ENCODE measurements around the gene JUN. TPM values are rescaled to one million over a fixed set of nuclear protein-coding genes. Genes with fewer than 3 reads are reported as not detected.

JUN gene
- total RNA-seq, 4 donors from 2014 or later, result 77.7 to 126 (median 111) TPM

- no peaks in the 10 kb centered on the region for H3K36me3 ChIP-seq
- H3K4me3 ChIP-seq, result no peak overlapping the region
- H3K4me1 ChIP-seq, result peaks cover 18 to 29% (median 28%) of the 10 kb centered on the region in 4 donors
- WGBS, result 81% methylated on average over 3 of the region's 3 CpGs
- no peak overlapping the region for H3K27ac ChIP-seq (replicated peaks in 1 of 4)
- no peak for DNase-seq (ENCODE audit: extremely low spot score)
- H3K27me3 ChIP-seq, result no peaks in the 10 kb centered on the region
- intact Hi-C loops (cut with DNase I), result loop anchor here (10.0 kb wide), 2 partner anchors 326 to 476 kb away; partner anchors contain the start of gene FGGY
- H3K9me3 ChIP-seq, result no peaks in the 10 kb centered on the region
- TF ChIP-seq POLR2A (IDR thresholded peaks at IDR 0.05; ENCODE audit: low read depth), result no peak
- no peak for TF ChIP-seq POLR2AphosphoS5 (IDR thresholded peaks at IDR 0.05)
- no peak for TF ChIP-seq CTCF (IDR thresholded peaks at IDR 0.05)
- TF ChIP-seq EP300 (IDR thresholded peaks at IDR 0.05), result no peak
Observed at GRCh38 chr1:58818976-58819375, 35.1 kb upstream of the JUN start.

- H3K36me3 ChIP-seq, result no peaks in the 10 kb centered on the region
- H3K27ac ChIP-seq (replicated peaks in 1 of 4), result no peak overlapping the region
- intact Hi-C loops (cut with DNase I), result loop anchor here (10.0 kb wide), 2 partner anchors 327 to 477 kb away; partner anchors contain the start of gene FGGY
- H3K9me3 ChIP-seq, result no peaks in the 10 kb centered on the region
- WGBS, result 84% methylated on average over 2 of the region's 2 CpGs
- no peak for DNase-seq (ENCODE audit: extremely low spot score)
- no peak overlapping the region for H3K4me3 ChIP-seq
- H3K4me1 ChIP-seq, result peaks cover 27 to 36% (median 34%) of the 10 kb centered on the region in 4 donors
- TF ChIP-seq POLR2AphosphoS5 (IDR thresholded peaks at IDR 0.05) (no peak), EP300 (IDR thresholded peaks at IDR 0.05) (no peak), CTCF (IDR thresholded peaks at IDR 0.05) (no peak), POLR2A (IDR thresholded peaks at IDR 0.05; ENCODE audit: low read depth) (no peak)
- H3K27me3 ChIP-seq, result no peaks in the 10 kb centered on the region
Observed at GRCh38 chr1:58818075-58818474, 34.2 kb upstream of the JUN start.

- Histone ChIP-seq H3K4me3 (peak overlapping the region; percentile 65 to 73 (median 68)), H3K36me3 (no peaks in the 10 kb centered on the region), H3K9me3 (no peaks in the 10 kb centered on the region), H3K27ac (replicated peaks in 1 of 4) (peak overlapping the region; percentile 91 to 96 (median 94)), H3K27me3 (no peaks in the 10 kb centered on the region), H3K4me1 (peaks cover 27 to 37% (median 34%) of the 10 kb centered on the region in 4 donors)
- DNase-seq (ENCODE audit: extremely low spot score), result no peak
- TF ChIP-seq CTCF (IDR thresholded peaks at IDR 0.05) (no peak), POLR2AphosphoS5 (IDR thresholded peaks at IDR 0.05) (no peak), EP300 (IDR thresholded peaks at IDR 0.05) (no peak), POLR2A (IDR thresholded peaks at IDR 0.05; ENCODE audit: low read depth) (no peak)
- WGBS, result 13% methylated on average over 4 of the region's 4 CpGs
- intact Hi-C loops (cut with DNase I), result loop anchor here (2.0 to 10.0 kb wide), 3 partner anchors 86 to 478 kb away; partner anchors contain the start of gene FGGY
Observed at GRCh38 chr1:58816747-58817221, 32.9 kb upstream of the JUN start.

GRCh38 chr1:58816072-58816746, 32.4 kb upstream of the JUN start:
- peak; percentile 26 for TF ChIP-seq POLR2A (IDR thresholded peaks at IDR 0.05; ENCODE audit: low read depth)
- TF ChIP-seq CTCF (IDR thresholded peaks at IDR 0.05), result peak in 2 of 3 experiments; percentile 8 to 22
- TF ChIP-seq POLR2AphosphoS5 (IDR thresholded peaks at IDR 0.05), result peak; percentile 87
- peak; percentile 6 for TF ChIP-seq EP300 (IDR thresholded peaks at IDR 0.05)
- Histone ChIP-seq H3K36me3 (no peaks in the 10 kb centered on the region), H3K4me3 (peak overlapping the region; percentile 65 to 73 (median 68)), H3K4me1 (peaks cover 27 to 37% (median 34%) of the 10 kb centered on the region in 4 donors), H3K27me3 (no peaks in the 10 kb centered on the region), H3K9me3 (no peaks in the 10 kb centered on the region), H3K27ac (replicated peaks in 1 of 4) (peak overlapping the region; percentile 91 to 96 (median 94))
- intact Hi-C loops (cut with DNase I), result loop anchor here (2.0 to 10.0 kb wide), 3 partner anchors 87 to 479 kb away; partner anchors contain the start of gene FGGY
- DNase-seq (ENCODE audit: extremely low spot score), result peak; percentile 95
- WGBS, result 0% methylated on average over 25 of the region's 49 CpGs

Measured in esophagus muscularis mucosa (tissue), 4 donors.